A549 (cell line): ENCODE results near the gene CIROP.

Experiments
- CHD2 ChIP-seq: fragments of 150-350 bp; IDR thresholded peaks from 2 replicates; pipeline ENCODE4 v1.6.1; 2014; ENCODE audit warnings: low read length; ENCODE audit not compliant: partially characterized antibody
- CTCF ChIP-seq: fragments of >200 bp; sonication (Bioruptor Twin); formaldehyde crosslinking; IDR thresholded peaks from 3 replicates; pipeline ENCODE4 v1.5.1; 2016
- EP300 ChIP-seq, 2 experiments: fragments of >200 bp; sonication (Bioruptor Twin); formaldehyde crosslinking; IDR thresholded peaks; 2 replicates in 1 of 2; 3 replicates in 1 of 2; pipeline ENCODE4 v1.6.1; 2016 to 2017
- FOSB ChIP-seq: fragments of 250-450 bp; sonication (Bioruptor Pico); IDR thresholded peaks from 2 replicates; pipeline ENCODE4 v1.5.0; 2020; ENCODE audit warnings: mild to moderate bottlenecking, moderate library complexity
- FOSL2 ChIP-seq, 2 experiments: fragments of 450-650 bp in 1 of 2; fragments of >200 bp in 1 of 2; sonication (Bioruptor Twin) in 1 of 2; formaldehyde crosslinking; IDR thresholded peaks; 2 replicates each; pipeline versions ENCODE4 v1.5.0 to v1.6.1; 2016 to 2020; ENCODE audit warnings: mild to moderate bottlenecking in 1 of 2, moderate library complexity in 1 of 2
- KDM5A ChIP-seq: fragments of 200-600 bp; sonication (generic); IDR thresholded peaks from 2 replicates; pipeline ENCODE4 v1.6.1; 2016; ENCODE audit warnings: antibody characterized with exemption, mild to moderate bottlenecking
- POLR2A ChIP-seq: IDR thresholded peaks from 2 replicates; pipeline ENCODE4 v1.6.1; 2012; ENCODE audit warnings: mild to moderate bottlenecking, low read length
- SMC3 ChIP-seq: fragments of >200 bp; sonication (Bioruptor Twin); formaldehyde crosslinking; IDR thresholded peaks from 3 replicates; pipeline ENCODE4 v1.6.1; 2018; ENCODE audit warnings: inconsistent platforms
- SREBF2 ChIP-seq: fragments of 450-650 bp; IDR thresholded peaks from 2 replicates; pipeline ENCODE4 v1.6.1; 2014; ENCODE audit warnings: mild to moderate bottlenecking, moderate library complexity
- ZC3H11A ChIP-seq: fragments of 450-650 bp; IDR thresholded peaks from 2 replicates; pipeline ENCODE4 v1.6.1; 2014; ENCODE audit warnings: antibody characterized with exemption, mild to moderate bottlenecking
- TF ChIP-seq, protein P1 (sequence below): fragments of 450-650 bp; IDR thresholded peaks from 2 replicates; pipeline ENCODE4 v1.6.1; 2014; ENCODE audit warnings: antibody characterized with exemption
- TF ChIP-seq, protein P2 (sequence below): fragments of 150-350 bp; IDR thresholded peaks from 2 replicates; pipeline ENCODE4 v1.6.1; 2014; ENCODE audit warnings: low read depth, mild to moderate bottlenecking, low read length
- TF ChIP-seq, protein P3 (sequence below): IDR thresholded peaks from 2 replicates; pipeline ENCODE4 v1.6.1; 2012

DNA sequence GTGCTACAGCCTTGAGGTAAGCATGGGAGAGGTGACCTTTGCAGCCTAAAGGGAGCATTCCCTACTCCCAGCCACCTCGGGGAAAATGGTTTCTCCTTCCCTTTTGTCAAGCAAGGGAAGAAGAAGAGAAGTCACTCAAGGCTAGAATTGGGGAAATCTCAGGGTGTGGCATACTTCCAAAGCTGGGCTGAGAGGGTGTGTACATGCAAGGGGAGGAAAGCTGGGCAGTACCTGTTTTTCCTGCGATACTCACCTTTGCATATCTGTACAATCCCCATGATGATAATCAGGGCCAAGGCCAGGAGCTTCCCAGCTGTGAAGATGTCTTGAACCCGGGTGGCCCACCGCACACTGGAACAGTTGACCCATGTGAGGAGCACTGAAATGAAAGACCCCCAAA, 38.0 kb upstream of the CIROP start:
- TF ChIP-seq CTCF (no peak), FOSB (no peak), EP300 (IDR thresholded peaks at IDR 0.05) (no peak), FOSL2 (IDR thresholded peaks at IDR 0.05) (no peak), FOSL2 (CRISPR knock-in tag; IDR thresholded peaks at IDR 0.05) (no peak), ZC3H11A (no peak), CHD2 (no peak), SMC3 (no peak), POLR2A (no peak), SREBF2 (no peak), KDM5A (no peak)
- TF ChIP-seq, protein P1, sequence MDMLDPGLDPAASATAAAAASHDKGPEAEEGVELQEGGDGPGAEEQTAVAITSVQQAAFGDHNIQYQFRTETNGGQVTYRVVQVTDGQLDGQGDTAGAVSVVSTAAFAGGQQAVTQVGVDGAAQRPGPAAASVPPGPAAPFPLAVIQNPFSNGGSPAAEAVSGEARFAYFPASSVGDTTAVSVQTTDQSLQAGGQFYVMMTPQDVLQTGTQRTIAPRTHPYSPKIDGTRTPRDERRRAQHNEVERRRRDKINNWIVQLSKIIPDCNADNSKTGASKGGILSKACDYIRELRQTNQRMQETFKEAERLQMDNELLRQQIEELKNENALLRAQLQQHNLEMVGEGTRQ, result no peak
- TF ChIP-seq, protein P2, sequence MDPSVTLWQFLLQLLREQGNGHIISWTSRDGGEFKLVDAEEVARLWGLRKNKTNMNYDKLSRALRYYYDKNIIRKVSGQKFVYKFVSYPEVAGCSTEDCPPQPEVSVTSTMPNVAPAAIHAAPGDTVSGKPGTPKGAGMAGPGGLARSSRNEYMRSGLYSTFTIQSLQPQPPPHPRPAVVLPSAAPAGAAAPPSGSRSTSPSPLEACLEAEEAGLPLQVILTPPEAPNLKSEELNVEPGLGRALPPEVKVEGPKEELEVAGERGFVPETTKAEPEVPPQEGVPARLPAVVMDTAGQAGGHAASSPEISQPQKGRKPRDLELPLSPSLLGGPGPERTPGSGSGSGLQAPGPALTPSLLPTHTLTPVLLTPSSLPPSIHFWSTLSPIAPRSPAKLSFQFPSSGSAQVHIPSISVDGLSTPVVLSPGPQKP, result no peak
- TF ChIP-seq, protein P3, sequence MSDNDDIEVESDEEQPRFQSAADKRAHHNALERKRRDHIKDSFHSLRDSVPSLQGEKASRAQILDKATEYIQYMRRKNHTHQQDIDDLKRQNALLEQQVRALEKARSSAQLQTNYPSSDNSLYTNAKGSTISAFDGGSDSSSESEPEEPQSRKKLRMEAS, result no peak
